BLaER1 (cell line): ENCODE measurements around the gene FKBP5.

ENCODE experiments used
- H3K27ac ChIP-seq: shearing (Covaris generic); formaldehyde crosslinking; 2 replicates; pipeline ENCODE4 v1.8.1; 2022
- H3K27me3 ChIP-seq: shearing (Covaris generic); formaldehyde crosslinking; 2 replicates; pipeline ENCODE4 v1.8.1; 2022
- H3K36me3 ChIP-seq: shearing (Covaris generic); formaldehyde crosslinking; 2 replicates; pipeline ENCODE4 v1.8.1; 2022
- H3K4me1 ChIP-seq: shearing (Covaris generic); formaldehyde crosslinking; 2 replicates; pipeline ENCODE4 v1.8.1; 2022
- H3K4me2 ChIP-seq: shearing (Covaris generic); formaldehyde crosslinking; 2 replicates; pipeline ENCODE4 v1.8.1; 2022
- H3K4me3 ChIP-seq: shearing (Covaris generic); formaldehyde crosslinking; 2 replicates; pipeline ENCODE4 v1.8.1; 2022
- H3K9ac ChIP-seq: shearing (Covaris generic); formaldehyde crosslinking; 2 replicates; pipeline ENCODE4 v1.8.1; 2022
- H3K9me3 ChIP-seq: shearing (Covaris generic); formaldehyde crosslinking; 2 replicates; pipeline ENCODE4 v1.8.1; 2022
- H4K20me1 ChIP-seq: shearing (Covaris generic); formaldehyde crosslinking; 2 replicates; pipeline ENCODE4 v1.8.1; 2022
- Cebpa-rat ChIP-seq: shearing (Covaris generic); IDR thresholded peaks from 2 replicates; pipeline ENCODE4 v1.8.1; 2022

Gene FKBP5

DNA sequence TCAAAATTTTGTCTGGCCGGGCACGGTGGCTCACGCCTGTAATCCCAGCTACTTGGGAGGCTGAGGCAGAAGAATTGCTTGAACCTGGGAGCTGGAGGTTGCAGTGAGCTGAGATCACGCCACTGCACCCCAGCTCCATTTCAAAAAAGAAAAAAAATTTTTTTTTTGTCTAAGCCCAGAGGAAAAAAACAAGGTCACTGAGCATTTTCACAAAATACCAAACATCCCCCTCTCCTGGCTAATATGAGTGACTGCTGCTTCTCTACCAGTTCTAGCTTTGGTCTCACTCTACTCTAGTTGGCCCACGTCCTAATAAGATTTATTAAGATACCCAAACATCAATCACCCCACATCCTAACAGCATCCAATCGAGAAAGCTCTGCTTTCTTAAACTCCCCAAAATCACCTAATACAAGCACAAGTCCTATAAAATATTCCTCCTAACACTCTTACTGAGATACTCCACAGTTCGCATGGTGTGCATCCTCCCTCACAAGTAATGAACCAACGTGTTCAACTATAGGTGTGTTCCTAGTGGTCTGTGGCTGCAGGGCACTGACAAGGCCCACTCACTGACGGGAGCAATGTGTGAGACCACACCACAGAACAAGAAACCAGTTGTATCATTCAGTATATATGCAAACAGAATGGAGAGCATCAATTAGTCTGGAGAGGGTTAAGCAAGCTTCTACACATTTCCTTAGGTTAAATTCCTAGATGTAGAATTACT, 64.2 kb downstream of the FKBP5 start:
- no peak overlapping the region for H3K9ac ChIP-seq
- no peaks in the 10 kb centered on the region for H3K4me1 ChIP-seq
- H3K27ac ChIP-seq = no peak overlapping the region
- no peak overlapping the region for H3K4me3 ChIP-seq
- no peaks in the 10 kb centered on the region for H3K9me3 ChIP-seq
- H4K20me1 ChIP-seq = no peaks in the 10 kb centered on the region
- H3K36me3 ChIP-seq = peaks cover 66% of the 10 kb centered on the region
- H3K27me3 ChIP-seq = no peaks in the 10 kb centered on the region
- no peak overlapping the region for H3K4me2 ChIP-seq
- no peak for TF ChIP-seq Cebpa-rat

DNA sequence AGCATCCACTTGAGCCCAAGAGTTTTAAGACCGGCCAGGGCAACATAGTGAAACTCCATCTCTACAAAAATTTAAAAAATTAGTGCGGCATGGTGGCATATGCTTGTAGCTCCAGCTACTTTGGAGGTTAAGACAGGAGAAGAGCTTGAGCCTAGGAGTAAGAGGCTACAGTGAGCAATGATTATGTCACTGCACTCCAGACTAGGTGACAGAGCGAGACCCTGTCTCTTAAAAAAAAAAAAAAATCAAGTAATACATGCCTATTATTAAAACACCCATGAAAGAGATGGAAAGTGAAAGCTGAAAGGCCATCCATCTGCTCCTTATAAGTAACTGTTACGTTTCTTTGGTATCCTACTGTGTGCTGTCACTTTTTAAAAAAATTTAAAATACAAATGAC, 66.4 kb downstream of the FKBP5 start:
- no peak overlapping the region for H3K9ac ChIP-seq
- no peak for TF ChIP-seq Cebpa-rat
- peaks cover 71% of the 10 kb centered on the region for H3K36me3 ChIP-seq

GRCh38 chr6:35620706-35621105, 68.0 kb downstream of the FKBP5 start:
- Histone ChIP-seq H3K36me3 (peaks cover 76% of the 10 kb centered on the region), H3K4me3 (no peak overlapping the region), H3K27ac (no peak overlapping the region)

More for the DNA sequence above, 66.4 kb downstream of the FKBP5 start:
- no peak overlapping the region for H3K4me2 ChIP-seq
- no peaks in the 10 kb centered on the region for H4K20me1 ChIP-seq
- no peaks in the 10 kb centered on the region for H3K27me3 ChIP-seq
- no peak overlapping the region for H3K27ac ChIP-seq
- no peaks in the 10 kb centered on the region for H3K4me1 ChIP-seq
- no peak overlapping the region for H3K4me3 ChIP-seq
- H3K9me3 ChIP-seq = no peaks in the 10 kb centered on the region

DNA sequence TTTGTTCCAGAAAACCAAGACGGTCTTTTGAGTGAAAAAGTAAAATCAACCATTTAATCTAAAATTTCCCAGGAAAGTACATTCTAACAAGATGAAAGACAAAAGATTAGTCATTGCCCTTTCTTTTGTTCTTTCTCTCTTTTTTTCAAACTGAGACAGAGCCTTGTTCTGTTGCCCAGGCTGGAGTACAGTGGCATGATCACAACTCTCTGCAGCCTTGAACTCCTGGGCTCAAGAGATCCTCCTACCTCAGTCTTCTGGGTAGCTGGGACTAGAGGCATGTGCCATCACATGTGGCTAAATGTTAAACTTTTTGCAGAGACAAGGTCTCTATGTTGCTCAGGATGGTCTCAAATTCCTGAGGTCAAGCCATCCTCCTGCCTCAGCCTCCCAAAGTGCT, 75.0 kb downstream of the FKBP5 start:
- Histone ChIP-seq H3K9me3 (no peaks in the 10 kb centered on the region), H3K4me1 (no peaks in the 10 kb centered on the region), H3K27me3 (no peaks in the 10 kb centered on the region), H3K27ac (no peak overlapping the region), H3K9ac (no peak overlapping the region), H3K4me2 (no peak overlapping the region), H3K4me3 (no peak overlapping the region), H4K20me1 (no peaks in the 10 kb centered on the region), H3K36me3 (peaks cover 80% of the 10 kb centered on the region)
- no peak for TF ChIP-seq Cebpa-rat

More at GRCh38 chr6:35620706-35621105, 68.0 kb downstream of the FKBP5 start:
- no peaks in the 10 kb centered on the region for H4K20me1 ChIP-seq
- H3K9me3 ChIP-seq = no peaks in the 10 kb centered on the region
- H3K9ac ChIP-seq = no peak overlapping the region
- H3K27me3 ChIP-seq = no peaks in the 10 kb centered on the region
- TF ChIP-seq Cebpa-rat = no peak
- H3K4me1 ChIP-seq = no peaks in the 10 kb centered on the region
- H3K4me2 ChIP-seq = no peak overlapping the region

- Histone ChIP-seq H3K27ac (no peak overlapping the region), H3K4me2 (no peak overlapping the region), H3K4me3 (no peak overlapping the region), H3K4me1 (no peaks in the 10 kb centered on the region), H3K9ac (no peak overlapping the region), H4K20me1 (no peaks in the 10 kb centered on the region), H3K9me3 (0 out of 2 replicates have a peak, but pooled peaks cover 9% of the 10 kb centered on the region), H3K36me3 (peaks cover 78% of the 10 kb centered on the region), H3K27me3 (no peaks in the 10 kb centered on the region)
- TF ChIP-seq Cebpa-rat = no peak
These were observed 77.5 kb downstream of the FKBP5 start for GRCh38 chr6:35611240-35611639.

DNA sequence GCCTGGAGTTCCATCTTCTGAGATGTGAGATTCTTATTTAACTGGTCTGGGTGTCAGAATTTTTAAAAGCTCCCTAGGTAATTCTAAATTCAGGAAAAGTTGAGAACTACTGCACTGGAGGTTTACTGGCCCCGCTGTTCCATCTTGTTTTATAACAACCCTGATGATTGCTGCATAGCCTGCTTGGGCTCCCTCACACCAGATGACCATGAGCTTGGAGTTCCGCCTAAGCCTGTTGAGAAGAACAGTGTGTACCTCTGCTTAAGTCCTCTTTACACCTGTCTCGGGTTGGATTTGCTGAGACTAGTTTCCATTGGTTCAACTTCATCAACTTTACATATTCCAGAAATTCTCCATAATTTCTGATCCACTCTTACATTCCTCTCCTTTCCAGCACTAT, 77.9 kb downstream of the FKBP5 start:
- Histone ChIP-seq H3K27ac (no peak overlapping the region), H3K27me3 (no peaks in the 10 kb centered on the region), H3K4me3 (no peak overlapping the region), H3K4me1 (no peaks in the 10 kb centered on the region), H4K20me1 (no peaks in the 10 kb centered on the region), H3K4me2 (no peak overlapping the region), H3K9me3 (peaks cover 9% of the 10 kb centered on the region; the same call in 1 of the 2 replicates), H3K9ac (no peak overlapping the region), H3K36me3 (peaks cover 74% of the 10 kb centered on the region)
- TF ChIP-seq Cebpa-rat = no peak

DNA sequence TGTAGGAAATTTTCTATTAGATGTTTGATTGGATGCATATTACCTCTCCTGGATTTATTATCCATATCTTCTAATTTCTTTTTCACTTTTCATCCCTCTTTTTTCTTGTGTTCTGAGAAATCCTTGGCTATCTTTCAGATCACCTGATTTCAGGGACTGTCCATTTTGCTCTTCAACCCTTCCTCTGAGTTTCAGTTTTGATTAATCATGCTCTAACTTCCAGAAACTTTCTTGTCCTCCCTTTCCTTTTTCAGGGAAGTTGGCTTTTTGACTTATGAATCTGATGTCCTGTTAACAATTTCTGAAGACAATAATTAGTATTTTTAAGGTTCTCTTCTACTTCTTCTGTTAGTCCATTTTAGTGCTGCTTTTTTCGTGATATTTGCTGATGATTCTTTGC, 79.1 kb downstream of the FKBP5 start:
- Histone ChIP-seq H3K4me2 (no peak overlapping the region), H3K9ac (no peak overlapping the region), H3K4me3 (no peak overlapping the region), H3K27ac (no peak overlapping the region), H3K4me1 (no peaks in the 10 kb centered on the region), H4K20me1 (no peaks in the 10 kb centered on the region), H3K27me3 (no peaks in the 10 kb centered on the region), H3K36me3 (peaks cover 69% of the 10 kb centered on the region), H3K9me3 (peaks cover 20% of the 10 kb centered on the region)
- no peak for TF ChIP-seq Cebpa-rat

DNA sequence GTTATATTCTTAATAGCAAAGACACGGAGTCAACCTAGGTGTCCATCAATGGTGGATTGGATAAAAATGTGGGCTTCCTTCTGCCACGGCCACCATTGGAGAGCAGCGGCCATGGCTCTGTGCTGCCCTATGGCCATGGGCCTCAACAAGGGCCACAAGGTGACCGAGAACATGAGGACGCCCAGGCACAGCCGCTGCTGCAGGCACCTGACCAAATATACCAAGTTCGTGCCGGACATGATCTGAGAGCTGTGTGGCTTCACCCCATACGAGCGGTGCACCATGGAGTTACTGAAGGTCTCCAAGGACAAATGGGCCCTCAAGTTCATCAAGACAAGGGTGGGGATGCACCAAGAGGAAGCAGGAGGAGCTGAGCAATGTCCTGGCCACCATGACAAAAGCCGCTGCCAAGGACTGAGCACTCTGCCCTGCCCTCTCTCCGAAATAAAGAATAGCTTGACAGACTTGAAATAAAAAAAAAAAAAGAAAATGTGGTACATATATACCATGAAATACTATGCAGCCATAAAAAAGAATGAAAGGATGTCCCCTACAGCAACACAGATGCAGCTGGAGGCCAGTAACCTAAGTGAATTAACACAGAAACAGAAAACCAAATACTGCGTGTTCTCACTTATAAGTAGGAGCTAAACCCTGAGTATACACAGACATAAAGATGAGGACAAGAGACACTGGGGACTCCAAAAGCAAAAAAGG, 81.0 kb downstream of the FKBP5 start:
- peaks cover 51% of the 10 kb centered on the region for H3K36me3 ChIP-seq
- H3K27ac ChIP-seq = no peak overlapping the region
- H3K4me1 ChIP-seq = peaks cover 8% of the 10 kb centered on the region
- peaks cover 20% of the 10 kb centered on the region for H3K9me3 ChIP-seq
- no peaks in the 10 kb centered on the region for H3K27me3 ChIP-seq
- H3K4me3 ChIP-seq = no peak overlapping the region
- H4K20me1 ChIP-seq = no peaks in the 10 kb centered on the region
- H3K9ac ChIP-seq = no peak overlapping the region
- no peak for TF ChIP-seq Cebpa-rat
- H3K4me2 ChIP-seq = no peak overlapping the region

DNA sequence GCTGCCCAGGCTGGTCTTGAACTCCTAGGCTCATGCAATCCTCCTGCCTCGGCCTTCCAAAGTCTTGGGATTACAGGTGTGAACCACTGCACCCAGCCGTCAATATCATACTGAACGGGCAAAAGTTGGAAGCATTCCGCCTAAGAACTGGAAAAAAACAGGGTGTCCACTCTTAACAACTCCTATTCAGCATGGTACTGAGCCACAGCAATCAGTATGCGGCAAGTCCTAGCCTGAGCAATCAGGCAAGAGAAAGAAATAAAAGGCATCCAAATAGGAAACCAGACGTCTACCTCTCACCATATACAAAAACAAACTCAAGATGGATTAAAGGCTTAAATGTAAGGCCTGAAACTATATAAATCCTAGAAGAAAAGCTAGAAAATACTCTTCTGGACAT, 83.1 kb downstream of the FKBP5 start:
- Histone ChIP-seq H3K36me3 (peaks cover 34% of the 10 kb centered on the region), H3K27me3 (no peaks in the 10 kb centered on the region), H3K27ac (no peak overlapping the region), H3K9me3 (peaks cover 20% of the 10 kb centered on the region), H3K9ac (no peak overlapping the region), H3K4me2 (no peak overlapping the region), H3K4me3 (no peak overlapping the region), H4K20me1 (peaks cover 5% of the 10 kb centered on the region; the same call in 1 of the 2 replicates), H3K4me1 (peaks cover 29% of the 10 kb centered on the region)
- no peak for TF ChIP-seq Cebpa-rat
